Stimulated activated CD4-positive, alpha-beta T cell treated with anti-CD3 and anti-CD28 coated beads, TNF-alpha, amount 100 ng/mL, for 24 hours (primary cell): Measurements from ENCODE around the gene STAT3.
A peak's percentile ranks its signal among the peaks of the same experiment; 100 is the strongest.
"Not testable (repeated sequence)": the region's sequence is repeated elsewhere in the genome, so short reads cannot be mapped to it uniquely, and the experiment has no call there.

ENCODE experiments used
- DNase-seq, 3 experiments: peaks; one replicate each; pipeline ENCODE4 v3.0.0-alpha.2; 2020; ENCODE audit warnings: low read depth in 3 of 3

Gene STAT3

DNA sequence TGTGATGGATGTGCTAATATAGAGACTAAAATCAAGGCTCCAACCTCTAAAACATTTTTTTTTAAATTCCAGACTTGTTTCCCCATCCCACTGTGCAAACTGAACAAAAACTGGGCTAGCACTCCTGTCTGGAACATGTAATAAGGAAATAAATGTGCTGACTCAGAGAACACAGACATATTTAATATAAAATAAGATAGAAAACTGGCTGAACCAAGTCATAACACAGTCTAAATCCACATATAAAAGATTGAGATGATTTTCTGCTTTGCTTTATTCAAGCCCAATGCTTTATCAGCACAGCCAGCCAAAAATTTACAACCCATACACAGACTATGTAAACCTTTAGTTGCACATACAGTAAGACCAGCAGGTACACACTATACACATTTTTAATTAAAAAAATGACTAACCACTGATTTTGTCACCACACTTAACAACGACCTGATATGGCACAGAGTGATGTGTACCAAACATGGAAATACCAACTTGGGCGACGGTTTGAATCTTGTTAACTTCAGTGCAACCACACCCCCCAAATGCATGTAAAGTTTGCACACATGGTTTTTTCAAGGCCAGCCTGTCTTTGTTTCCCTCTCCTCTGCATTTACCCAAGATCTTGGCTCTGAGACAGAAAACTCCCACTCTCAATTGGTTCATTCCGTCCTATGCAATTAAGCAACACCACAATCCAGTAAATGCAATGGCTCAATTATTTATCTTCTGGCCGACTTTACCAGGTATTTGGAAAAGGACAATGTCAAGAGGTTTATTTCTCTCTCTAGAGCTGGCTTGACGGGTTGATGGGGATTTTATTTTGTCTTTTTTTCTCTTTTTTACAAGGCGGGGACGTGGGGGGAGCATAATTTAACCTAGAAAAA lies 1.2 kb downstream of the STAT3 start:
- DNase-seq, result no peak

DNA sequence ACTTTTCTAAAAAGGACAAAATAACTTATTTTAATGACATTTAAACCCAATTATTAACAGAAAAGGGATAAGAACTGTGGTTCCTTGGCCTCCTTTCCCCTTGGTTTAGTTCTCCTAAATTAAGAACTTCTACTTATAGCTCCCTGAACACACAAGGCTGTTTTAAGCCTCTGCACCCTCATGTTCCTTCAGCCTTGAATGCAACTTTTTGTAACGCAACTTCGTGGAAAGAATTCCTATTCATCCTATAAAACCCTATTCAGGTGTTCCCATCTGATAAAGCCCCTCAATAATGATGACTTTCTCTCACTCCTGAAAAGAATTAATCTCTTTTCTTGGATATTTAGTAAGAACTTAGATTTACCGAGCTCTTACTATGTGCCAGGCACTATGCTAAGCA lies 6.3 kb downstream of the STAT3 start:
- no peak for DNase-seq

DNA sequence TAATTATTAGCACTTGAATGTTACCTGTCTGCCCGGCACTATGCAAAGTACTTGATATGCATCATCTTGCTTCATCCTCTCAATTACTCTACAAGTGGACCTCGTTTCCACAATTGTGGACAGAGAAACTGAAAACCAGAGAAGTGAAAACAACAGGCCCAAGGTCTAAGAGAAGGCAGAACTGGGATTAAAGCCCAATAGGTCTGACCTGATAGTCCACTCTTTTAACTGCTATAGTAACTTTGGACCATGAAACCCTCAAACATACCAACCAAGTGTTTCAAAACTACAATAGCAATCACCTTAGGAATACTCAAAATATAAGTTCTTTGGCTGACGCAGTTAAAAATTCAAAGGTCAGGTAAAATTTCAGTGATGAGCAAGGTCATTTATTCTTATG lies 7.3 kb downstream of the STAT3 start:
- no peak for DNase-seq

DNA sequence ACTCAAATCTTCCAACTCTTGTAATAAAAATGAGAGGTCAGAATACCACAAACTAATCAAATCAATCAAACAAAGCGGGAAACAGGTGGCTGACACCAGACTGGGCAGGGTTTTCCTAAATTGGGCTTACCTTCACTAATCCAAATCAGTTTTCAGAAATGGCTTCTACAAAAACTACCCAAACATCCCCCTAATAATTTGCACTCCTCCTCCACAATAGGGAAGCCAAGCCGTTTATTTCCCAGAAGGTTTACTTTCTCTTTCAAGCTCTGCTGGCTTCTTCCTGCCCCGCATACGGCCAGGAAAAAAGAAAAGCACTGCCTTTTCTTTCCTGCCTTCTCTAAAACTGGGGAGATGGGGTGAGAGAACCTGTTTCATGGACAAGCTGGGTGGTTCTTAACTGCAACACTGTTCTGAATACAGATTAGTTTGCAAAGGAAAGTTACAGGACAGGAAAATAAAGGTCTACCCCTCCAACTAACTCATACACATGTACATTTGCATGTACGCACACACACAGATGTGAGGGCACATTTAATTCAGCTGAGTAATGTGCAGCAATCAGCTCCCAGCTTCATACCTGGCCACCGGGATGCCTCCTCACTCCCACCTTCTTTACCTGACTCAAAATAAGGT lies 9.2 kb downstream of the STAT3 start:
- no peak for DNase-seq

DNA sequence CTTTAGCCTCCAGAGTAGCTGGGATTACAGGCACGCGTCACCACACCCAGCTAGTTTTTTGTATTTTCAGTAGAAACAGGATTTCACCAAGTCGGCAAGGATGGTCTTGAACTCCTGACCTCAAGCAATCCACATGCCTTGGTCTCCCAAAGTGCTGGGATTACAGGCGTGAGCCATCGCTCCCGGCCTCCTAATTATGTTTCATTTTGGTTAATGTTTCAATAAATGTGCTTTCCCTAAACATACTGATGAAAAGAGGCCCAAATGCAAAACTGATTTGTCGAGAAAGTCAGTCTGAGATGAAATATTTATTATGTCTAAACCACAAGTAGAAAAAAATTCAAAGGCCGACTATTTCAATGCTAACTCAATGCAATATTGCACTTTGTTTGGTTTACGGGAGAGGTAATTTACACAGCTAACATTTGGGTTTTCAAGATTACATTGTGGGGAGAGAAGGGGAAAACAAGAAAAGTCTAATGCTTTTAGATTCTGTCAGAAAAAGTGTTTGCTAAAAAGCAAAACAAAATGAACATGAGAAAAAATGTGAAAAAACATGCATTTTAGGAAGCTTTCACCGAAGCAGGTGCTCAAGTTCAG lies 9.8 kb downstream of the STAT3 start:
- no peak for DNase-seq

DNA sequence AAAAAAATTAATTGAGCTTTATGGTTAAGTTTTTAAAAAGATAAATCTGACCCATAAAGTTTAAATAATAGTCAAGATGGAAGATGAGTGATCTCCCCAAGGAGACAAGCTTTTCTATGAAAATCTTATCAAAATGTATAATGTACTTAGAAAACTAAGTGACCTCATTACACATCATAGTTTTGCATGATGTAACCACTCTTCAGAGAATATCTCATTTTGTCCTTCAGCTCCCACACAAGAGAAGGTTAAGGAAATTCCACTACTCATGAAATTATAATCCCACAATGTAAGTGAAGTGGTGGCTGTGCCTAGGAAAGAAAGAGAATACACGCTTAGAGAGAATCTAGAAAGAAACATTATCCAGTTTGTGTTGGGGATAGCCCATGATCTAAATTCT lies 14.3 kb downstream of the STAT3 start:
- DNase-seq, result no peak

DNA sequence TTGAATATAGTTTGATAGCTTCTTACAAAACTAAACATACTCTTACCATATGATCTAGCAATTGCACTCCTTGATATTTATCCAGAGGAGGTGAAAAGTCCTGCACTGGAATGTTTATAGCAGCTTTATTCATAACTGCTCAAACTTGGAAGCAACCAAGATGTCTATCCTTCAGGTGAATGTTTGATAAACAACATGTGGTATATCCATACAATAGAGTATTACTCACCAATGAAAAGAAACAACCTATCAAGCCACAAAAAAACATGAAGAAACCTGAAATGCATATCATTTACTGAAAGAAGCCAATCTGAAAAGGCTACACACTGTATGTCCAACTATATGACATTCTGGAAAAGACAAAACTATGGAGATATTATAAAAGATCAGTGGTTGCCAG lies 16.1 kb downstream of the STAT3 start:
- DNase-seq, result no peak

DNA sequence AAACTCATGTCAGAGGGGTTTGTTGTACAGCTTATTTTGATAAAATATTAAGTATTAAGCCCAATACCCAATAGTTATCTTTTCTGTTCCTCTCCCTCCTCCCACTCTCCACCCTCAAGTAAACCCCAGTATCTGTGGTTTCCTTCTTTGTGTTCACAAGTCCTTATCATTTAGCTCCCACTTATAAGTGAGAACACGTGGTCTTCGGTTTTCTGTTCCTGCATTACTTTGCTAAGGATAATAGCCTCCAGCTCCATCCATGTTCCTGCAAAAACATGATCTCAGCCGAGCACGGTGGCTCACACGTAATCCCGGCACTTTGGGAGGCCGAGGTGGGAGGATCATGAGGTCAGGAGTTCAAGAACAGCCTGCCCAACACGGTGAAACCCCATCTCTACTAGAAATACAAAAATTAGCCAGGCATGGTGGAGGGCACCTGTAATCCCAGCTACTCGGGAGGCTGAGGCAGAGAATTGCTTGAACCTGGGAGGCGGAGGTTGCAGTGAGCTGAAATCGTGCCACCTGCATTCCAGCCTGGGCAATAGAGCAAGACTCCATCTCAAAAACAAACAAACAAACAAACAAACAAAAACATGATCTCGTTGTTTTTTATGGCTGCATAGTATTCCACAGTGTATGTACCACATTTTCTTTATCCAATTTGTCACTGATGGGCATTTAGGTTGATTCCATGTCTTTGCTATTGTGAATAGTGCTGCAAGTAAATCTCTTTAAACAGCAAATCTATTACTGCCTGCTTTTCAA lies 19.3 kb downstream of the STAT3 start:
- not testable (repeated sequence) for DNase-seq

DNA sequence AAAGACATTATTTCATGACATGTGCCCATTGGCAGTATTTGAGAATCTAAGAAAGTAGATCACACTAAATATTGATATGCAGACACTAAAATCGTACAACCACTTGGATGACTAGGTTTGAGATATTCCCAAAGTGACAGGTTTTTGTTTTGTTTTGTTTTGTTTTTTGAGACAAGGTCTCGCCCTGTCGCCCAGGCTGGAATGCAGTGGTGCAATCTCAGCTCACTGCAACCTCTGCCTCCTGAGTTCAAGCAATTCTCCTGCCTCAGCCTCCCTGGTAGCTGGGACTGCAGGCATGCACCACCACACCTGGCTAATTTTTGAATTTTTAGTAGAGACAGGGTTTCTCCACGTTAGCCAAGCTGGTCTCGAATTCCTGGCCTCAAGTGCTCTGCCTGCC lies 19.9 kb downstream of the STAT3 start:
- not testable (repeated sequence) for DNase-seq

DNA sequence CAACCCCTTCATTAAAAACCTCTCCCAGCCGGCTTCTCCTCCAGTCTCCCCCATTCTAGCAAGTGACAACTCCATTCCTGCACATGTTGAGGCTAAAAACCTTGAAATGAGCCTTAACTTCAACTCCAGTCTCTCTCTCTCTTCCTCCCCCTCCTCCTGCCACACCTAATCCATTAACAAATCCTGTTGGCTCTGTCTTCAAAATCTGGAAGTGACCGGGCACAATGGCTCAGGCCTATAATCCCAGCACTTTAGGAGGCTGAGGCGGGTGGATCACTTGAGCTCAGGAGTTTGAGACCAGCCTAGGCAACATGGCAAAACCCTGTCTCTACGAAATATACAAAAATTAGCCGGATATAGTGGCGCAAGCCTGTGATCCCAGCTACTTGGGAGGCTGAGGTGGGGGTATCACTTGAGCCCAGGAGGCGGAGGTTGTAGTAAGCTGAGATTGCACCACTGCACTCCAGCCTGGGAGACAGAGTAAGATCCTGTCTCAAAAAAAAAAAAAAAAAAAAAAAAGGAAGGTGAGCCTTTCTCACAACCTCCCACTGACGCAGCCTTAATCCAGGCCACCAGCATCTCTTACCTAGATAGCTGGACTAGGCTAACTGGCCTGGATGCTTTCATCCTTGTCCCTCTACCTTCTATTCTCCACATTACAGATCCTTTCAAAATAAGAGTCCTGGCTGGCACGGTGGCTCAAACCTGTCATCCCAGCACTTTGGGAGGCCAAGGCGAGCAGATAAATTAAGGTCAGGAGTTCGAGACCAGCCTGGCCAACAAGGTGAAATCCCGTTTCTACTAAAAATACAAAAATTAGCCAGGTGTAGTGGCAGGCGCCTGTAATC lies 21.8 kb downstream of the STAT3 start:
- DNase-seq, result not testable (repeated sequence)

DNA sequence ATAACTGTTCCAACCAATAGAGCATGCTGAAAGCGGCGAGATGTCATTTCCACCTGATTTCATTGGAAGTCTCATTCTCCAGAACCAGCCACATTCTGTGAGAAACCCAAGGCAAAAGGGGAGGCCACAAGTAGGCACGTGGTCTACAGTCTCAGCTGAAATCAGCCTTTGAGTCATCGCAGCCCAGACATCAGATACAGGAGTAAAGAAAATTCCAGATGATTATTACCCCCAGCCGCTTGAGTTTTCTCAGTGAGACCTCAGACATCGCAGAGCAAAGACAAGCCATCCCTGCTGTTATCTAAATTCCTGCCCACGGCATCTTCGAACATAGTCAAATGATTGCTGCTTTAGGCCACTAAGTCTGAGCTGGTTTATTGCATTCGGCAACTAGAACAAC lies 23.1 kb downstream of the STAT3 start:
- no peak for DNase-seq

DNA sequence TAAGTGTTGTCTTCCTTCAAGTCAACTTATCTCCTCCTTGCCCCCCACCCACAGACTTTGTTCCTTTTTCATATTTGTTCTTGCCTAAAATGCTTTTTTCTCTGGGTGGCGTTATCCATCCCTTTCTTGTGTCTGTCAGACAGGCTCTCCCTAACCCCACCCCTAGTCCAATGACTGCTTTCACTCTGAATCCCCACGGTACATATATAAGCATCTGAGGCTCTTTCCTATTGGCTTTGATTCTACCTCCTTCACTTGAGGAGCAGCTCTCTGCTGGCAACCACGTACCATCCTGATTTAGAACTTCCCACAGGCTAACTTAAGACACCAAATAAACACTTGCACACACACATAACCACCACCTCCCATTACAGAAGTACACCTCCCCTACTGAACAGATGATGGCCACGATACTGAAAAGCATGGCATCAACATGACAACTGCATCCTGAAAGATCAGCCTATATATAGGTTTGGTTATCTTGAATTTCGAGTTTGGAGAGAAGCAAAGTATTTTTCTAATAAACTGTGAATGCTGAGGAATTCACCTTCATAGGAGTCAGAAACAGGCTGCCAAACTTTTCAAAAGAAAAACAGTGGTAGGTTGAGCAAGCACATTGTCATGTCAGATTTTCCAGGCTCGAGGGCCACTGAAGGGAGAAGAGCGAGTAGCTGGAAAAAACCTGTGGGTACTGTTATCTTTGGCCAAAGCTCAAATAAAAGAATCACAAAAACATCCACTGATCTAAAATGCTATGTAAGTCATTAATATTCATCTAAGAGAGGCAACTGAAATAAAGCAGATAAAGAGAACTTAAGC lies 24.3 kb downstream of the STAT3 start:
- DNase-seq, result no peak

DNA sequence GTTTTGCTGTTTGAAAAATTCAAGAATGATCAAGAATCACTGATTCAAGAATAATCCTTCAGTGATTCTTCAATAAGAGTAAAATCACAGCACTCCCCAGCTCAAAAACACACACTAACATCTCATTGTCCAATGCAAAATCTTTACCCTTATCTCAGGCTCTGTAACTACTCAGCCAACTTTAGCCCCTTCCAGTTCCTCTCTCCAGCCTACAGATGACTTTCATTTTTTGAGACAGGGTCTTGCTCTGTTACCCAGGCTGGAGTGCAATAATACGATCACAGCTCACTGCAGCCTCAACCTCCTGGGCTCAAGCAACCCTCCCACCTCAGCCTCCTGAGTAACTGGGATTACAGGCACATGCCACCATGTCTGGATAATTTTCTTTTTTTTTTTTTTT lies 25.0 kb downstream of the STAT3 start:
- no peak for DNase-seq

DNA sequence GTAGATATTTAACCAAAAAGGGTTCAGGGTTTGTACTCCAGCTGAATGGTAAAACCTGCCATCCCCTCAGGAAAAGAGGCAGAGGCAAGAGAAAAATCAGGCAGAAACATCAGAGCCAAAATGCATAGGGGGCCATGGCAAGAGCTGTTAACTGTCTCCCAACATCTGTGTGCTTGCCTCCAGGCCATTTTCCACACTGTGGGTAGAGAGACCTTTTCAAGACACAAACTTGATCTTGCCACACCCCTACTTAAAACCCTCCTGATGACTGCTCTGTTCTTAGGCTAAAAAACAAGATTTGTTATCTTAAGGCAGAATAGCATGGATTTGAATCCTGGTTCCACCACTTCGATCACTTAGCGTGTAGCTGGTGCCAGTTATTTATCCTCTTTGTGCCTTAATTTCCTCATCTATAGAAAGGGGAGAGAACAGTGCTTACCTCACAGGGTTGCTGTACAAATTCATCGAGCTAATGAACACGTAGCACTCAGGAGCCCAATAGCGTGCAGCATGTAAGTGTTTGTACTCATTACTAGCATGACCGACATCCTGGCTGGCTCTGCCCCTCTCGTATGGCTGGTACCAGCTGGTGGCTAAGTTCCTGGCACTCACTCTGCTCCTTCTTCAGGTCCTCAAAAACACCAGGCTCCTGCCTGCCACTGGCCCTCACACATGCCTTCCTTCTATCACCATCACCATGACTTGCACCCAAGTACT lies 25.8 kb downstream of the STAT3 start:
- DNase-seq, result no peak

DNA sequence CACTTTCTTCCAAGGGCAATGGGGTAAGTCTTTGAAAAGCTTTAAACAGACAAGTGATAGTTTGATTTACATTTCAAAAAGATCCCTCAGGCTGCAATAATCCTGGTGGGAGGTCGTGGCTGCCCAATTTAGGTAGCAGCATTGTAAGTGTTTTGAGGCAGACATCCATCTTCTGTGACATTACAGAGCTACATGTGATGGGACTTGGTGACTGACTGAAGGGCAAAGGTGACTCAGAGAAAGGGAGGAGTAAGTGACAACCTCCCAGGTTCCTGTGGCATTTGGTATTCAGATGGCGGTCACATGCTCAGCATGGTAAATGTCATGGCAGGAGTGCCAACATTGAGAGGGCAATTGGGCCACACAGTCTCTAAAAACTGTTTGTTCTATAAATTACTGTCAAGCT lies 26.5 kb downstream of the STAT3 start:
- peak in 2 of 3 experiments; percentile 22 to 42 for DNase-seq

DNA sequence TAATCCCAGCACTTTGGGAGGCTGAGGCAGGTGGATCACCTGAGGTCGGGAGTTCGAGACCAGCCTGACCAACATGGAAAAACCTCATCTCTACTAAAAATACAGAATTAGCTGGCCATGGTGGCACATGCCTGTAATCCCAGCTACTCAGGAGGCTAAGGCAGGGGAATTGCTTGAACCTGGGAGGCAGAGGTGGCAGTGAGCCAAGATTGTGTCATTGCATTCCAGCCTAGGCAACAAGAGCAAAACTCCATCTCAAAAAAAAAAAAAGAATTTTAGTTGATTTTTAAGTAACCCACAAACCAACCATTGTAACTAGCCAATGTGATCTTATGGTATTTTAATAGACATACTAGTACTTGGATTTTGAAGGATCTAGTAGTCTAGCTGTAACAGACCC lies 27.9 kb downstream of the STAT3 start:
- not testable (repeated sequence) for DNase-seq

DNA sequence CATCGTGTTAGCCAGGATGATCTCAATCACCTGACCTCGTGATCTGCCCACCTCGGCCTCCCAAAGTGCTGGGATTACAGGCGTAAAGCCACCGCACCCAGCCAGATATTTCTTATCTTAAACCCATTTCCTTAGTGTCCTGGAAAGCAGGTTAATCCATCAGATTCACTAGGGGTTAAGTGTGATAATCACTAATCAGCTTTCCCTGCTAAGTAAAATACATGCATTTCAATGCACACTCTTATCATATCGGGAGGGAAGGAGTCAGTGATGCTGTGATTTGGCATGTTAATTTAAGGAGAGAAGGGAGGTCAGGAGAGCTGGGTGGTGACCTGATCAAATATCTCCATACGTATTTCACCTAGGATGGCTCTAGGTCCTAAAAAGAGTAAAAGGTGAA lies 29.1 kb downstream of the STAT3 start:
- DNase-seq, result no peak

DNA sequence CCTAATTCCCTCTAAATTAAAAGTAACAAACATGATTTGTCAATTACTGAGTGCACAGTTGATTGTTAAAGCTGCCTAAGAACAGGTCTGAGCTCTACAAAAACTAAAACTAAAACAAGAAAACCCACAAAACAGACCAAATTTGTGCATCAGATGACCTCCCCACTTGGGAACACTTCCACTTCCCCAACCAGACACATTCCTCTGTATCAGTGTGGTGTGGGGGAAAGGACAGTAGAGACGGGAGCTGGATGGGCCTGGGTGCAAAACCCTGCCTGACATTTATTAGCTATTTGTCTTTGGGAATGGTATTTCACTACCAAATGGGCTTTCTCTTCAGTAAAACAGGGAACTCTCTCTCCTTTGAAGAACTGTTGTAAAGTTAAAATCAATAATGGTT lies 29.8 kb downstream of the STAT3 start:
- no peak for DNase-seq

DNA sequence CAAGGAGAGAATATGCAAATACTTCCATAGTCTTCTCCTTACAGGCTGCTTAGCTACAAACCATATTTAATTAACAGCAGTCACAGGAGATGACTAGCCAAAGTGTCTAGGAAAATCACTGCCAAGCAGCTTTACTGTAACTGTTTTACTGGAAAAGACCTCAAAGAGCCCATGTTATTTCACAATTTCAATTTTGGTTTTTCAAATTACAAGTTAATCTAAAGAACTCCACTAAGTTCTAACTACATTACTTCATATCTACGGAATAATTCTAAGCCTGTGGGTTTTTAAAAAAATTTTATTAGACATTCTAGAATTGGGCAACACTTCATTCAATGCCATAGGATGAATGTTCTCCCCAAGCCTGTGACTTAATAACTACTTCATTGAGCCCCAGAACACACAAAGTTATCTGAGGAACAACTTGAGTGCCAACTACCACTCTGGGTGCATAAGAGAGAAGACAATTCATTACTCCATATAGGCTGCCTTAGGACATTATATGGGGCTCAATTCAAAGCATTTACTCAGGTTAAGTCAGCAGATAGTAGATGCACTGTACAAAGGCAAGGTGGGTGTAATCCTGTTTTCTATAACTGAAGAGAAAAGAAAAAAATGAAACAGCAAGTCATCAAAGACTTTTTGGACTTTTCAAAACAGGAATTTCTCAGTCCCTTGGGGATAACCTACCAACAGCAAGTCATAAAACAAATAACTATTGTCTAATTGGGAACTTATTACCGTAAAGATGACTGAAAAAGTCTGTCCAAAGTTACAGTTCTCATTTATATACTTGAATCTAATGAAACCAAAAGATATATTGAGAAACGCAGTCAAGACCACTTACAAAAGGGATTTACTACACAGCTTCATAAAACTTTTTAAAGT lies 33.0 kb downstream of the STAT3 start:
- no peak for DNase-seq
